GM20000 (cell line): Measurements from ENCODE around the gene DYNLL2.

ENCODE experiments used
- DNase-seq: peaks from one replicate; pipeline ENCODE4 v3.0.0; 2012; ENCODE audit warnings: low spot score
- TF ChIP-seq, protein P1 (sequence below): IDR thresholded peaks from 2 replicates; pipeline ENCODE4 v1.5.1; 2012; ENCODE audit warnings: mild to moderate bottlenecking, control low read depth; ENCODE audit errors: extremely low read depth, missing control alignments

The DYNLL2 gene

DNA sequence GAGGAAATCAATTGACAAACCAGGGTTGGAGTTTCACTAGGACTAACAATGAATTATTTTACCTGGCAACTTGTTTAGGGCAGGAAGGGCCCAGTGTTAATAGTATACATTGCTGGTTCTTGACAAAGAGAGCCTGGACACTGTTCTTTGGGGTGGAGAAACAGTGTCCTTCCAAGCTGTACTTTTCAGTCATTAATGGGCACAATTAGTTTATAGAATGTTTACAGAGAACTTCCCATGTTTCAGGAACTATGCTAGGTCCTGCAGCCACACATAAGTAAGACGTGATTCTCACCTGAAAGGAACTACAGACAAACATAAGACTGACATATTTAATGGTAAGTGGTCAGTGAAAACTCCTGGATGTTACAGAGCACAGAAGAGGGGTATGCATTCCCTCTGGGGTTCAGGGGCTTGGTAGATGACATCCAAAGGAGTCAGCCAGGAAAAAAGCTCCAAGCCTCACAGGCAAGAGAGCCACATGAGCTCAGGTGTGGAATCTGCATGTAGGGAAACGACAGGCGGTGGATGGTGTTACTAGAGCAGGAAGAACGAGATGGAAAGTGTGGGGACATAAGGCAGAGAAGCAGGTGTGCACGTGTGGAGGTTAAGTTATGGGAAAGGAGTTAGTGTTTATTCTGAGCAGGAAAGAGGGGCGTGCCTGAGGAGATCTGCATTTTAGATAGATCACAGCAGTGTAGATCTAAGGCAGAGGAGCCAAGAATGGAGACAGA is 3.8 kb upstream of the DYNLL2 start:
- DNase-seq = no peak
- TF ChIP-seq, protein P1, sequence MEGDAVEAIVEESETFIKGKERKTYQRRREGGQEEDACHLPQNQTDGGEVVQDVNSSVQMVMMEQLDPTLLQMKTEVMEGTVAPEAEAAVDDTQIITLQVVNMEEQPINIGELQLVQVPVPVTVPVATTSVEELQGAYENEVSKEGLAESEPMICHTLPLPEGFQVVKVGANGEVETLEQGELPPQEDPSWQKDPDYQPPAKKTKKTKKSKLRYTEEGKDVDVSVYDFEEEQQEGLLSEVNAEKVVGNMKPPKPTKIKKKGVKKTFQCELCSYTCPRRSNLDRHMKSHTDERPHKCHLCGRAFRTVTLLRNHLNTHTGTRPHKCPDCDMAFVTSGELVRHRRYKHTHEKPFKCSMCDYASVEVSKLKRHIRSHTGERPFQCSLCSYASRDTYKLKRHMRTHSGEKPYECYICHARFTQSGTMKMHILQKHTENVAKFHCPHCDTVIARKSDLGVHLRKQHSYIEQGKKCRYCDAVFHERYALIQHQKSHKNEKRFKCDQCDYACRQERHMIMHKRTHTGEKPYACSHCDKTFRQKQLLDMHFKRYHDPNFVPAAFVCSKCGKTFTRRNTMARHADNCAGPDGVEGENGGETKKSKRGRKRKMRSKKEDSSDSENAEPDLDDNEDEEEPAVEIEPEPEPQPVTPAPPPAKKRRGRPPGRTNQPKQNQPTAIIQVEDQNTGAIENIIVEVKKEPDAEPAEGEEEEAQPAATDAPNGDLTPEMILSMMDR = no peak

DNA sequence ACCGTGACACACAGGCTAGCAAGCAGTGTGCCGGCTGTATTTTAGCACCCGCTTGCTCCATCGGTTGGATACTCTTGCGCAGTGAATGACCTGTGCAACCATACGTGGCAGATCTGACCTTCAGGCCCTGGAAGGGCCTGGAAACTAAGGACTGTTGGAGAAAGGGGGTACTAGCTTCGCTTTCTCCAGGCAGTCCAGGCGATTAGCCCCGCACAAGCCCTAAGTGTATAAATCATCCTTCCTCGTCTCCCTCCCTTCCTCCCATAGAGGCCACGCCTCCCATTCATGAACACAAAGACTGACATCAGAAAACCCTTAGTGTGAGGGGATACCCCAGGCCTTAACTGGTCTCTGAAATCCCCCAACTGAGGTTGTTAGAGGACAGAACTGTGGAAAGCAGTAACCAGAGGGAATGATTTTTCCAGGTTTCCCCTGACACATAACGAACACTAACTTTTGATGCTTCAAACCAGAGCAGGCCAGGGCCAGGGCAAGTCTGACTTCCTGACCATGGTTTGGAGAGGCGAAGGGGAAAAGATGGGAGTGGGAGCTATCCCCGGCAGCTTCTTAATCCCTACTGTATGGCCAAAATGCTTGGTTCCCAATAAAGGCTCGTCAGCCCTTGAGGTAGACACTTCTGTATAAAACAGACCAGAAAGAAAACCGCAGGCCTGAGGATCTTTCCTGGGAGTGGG is 1.4 kb upstream of the DYNLL2 start:
- DNase-seq = peak; percentile 35
- TF ChIP-seq, protein P1 = no peak

DNA sequence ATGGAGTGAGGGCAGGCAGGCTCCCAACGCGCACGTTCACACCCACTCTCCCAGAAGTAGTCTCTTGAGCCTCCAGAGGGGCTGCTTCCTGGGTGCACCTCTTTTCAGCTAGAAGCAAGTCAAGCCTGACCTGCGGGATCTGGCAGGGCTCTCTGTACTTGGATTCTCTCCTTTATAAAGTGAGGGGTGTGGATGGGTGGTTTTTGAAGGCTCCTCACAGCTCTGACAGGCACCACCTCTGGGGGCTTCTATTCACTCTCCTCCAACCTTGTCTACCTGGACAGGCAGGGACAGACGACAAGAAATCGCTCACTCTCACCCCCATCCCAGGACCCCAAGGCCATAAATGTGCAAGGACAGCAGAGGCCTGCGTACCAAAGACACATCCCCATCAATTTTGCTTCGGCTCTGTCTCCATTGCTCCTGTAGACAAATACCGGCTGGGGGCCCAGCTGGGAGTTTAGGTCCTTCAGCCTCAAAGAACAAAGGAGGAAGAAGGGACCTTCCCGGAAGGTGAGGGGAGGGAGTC is 814 bp upstream of the DYNLL2 start:
- no peak for DNase-seq

DNA sequence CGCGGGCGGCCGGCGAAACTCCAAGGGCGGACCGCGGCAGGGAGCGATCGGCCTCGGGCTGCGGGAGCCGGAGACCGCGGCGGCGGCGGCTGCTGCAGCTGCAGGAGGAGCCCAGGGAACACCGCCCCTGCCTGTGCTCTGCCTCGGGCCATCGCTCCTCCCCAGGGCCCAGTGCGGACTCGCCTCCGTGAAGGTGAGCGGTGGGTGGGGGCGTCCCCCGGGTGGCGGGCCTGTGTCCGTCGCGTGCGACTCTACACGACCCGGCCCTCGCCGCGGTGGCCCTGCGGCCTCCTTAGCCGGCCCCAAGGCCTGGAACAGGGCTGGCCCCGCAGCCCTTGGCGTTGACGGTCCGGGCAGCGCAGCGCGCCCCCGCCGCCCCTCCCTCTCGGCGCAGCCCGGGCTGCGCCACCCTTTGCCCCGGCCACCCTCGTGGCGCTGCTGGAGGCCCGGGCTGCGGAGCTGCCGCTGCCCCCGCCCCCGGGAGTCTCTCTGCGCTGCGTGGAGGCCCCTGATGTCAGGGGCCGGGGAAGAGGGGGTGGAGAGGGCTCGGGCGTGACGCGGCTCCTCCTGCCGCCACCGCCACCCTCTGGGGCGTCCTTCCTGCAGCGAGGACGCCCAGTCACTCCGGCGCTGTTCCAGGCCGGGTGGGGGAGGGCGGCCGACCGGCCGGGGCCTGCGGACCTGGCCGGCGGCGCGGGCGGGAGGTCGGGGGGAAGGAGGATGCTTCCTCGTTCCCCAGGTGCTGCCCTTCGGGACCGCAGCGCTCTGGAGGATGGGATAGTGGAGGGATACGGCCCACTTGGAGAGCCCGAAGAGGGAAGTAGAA is 485 bp downstream of the DYNLL2 start:
- peak; percentile 89 for DNase-seq
- TF ChIP-seq, protein P1 = no peak

More for the DNA sequence above, 814 bp upstream of the DYNLL2 start:
- TF ChIP-seq, protein P1 = no peak

DNA sequence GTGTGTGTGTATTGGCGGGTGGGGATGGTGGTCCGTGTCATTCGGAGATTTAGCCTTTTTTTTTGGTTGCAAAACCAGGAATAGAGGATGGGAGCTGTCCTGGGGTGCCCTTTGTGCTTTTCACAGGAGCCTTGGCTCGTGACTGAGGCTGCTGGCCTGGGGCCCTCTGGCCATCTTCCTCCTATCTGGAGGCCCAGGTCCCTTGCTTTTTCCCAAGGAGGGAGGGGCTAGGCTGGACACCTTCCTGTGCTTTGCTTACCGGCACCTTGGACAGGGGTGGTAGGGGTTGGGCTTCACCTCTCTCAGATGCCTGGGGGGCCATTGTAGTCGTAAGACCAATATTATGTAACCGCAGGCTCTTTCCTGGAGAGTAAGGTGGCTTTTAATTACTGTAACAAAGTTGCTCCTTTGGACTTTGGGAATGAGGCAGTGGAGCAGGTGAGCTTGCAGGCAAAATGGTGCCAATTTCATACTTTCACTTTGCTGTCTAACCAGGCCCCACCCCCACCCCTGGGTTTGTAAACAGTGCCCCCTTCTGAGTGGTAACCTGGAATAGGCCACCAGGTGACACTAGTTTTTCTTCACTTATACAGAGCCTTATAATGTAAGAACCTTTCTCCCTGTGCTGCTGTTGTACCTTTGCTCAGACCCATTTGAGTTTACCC is 1.2 kb downstream of the DYNLL2 start:
- peak; percentile 71 for DNase-seq

DNA sequence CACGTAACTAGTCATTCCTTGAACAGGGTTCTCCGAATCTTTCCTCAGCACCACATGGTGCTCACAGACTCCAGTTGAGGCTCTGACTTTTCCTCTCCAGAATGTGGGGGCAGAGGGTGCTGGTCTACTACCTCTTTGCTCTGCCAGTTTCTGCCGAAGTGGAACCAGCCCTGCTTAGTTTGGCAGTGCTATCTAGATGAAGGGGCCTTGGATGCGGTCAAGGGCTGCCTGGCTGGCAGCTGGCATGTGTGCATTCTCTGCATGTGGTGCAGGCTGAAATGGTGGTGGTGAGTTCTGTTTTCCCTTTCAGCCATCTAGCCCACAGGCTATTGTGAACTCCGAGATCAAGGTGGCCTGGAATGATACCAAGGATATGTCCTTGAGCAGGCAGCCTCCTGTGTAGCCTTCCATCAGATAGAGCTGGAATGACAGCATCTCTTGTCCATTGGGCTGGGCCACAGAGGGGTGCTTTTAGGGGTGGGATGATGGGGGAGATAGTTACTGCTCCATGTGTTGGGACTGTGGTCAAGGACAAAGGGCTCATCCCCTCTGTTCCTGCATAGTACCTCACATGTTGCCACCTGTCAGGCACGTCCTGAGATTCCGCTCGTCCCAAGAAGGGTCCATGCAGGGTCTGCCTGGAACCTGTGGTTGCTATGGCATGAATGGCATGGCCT is 2.0 kb downstream of the DYNLL2 start:
- no peak for DNase-seq
- TF ChIP-seq, protein P1 = no peak

More for the DNA sequence above, 1.2 kb downstream of the DYNLL2 start:
- TF ChIP-seq, protein P1 = peak; percentile 8
